Aorta (tissue), 5 donors: ENCODE results near the gene TRIM44. TPM values are rescaled to one million over a fixed set of nuclear protein-coding genes. Genes with fewer than 3 reads are reported as not detected.

Source experiments
- ATAC-seq: fragments of 200-7000 bp; cut with Tn5 transposase; one replicate; pipeline ENCODE4 v1.9.1; 2022; ENCODE audit warnings: moderate library complexity; ENCODE audit not compliant: low FRiP score
- DNase-seq, 2 donors: peaks; one replicate each; pipeline ENCODE4 v3.0.0-alpha.2; 2020
- H3K27ac ChIP-seq, 2 donors: one replicate each; pipeline ENCODE4 v1.5.1; 2013; ENCODE audit warnings: low read length in 2 of 2, mild to moderate bottlenecking in 2 of 2, moderate library complexity in 2 of 2, control low read depth in 1 of 2, inconsistent platforms in 1 of 2, low read depth in 1 of 2
- H3K27me3 ChIP-seq, 2 donors: one replicate each; pipeline ENCODE4 v1.6.1; 2013; ENCODE audit warnings: control low read depth in 1 of 2, low read length in 1 of 2, mild to moderate bottlenecking in 1 of 2, moderate library complexity in 1 of 2; ENCODE audit not compliant: insufficient read depth in 2 of 2, control insufficient read depth in 1 of 2
- H3K36me3 ChIP-seq, 2 donors: one replicate each; pipeline ENCODE4 v1.6.1; 2013; ENCODE audit warnings: control low read depth in 1 of 2, low read length in 1 of 2, mild to moderate bottlenecking in 1 of 2; ENCODE audit not compliant: insufficient read depth in 2 of 2, control insufficient read depth in 1 of 2
- H3K4me1 ChIP-seq, 2 donors: one replicate each; pipeline ENCODE4 v1.6.1; 2013; ENCODE audit warnings: low read length in 2 of 2, control low read depth in 1 of 2, mild to moderate bottlenecking in 1 of 2, moderate library complexity in 1 of 2; ENCODE audit not compliant: insufficient read depth in 2 of 2, control insufficient read depth in 1 of 2
- H3K4me3 ChIP-seq, 2 donors: one replicate each; pipeline ENCODE4 v1.5.1; 2013; ENCODE audit warnings: low read length in 2 of 2, control low read depth in 1 of 2, mild to moderate bottlenecking in 1 of 2
- H3K9me3 ChIP-seq: one replicate; pipeline ENCODE4 v1.6.1; 2013; ENCODE audit warnings: mild to moderate bottlenecking, low read length; ENCODE audit not compliant: control insufficient read depth
- WGBS, 2 donors: extraction: QIAGEN DNeasy Blood & Tissue Kit; methylation state at CpG; one replicate each; pipeline ENCODE4 v1.1.7; 2013; 5-methylcytosine and 5-hydroxymethylcytosine counted together
- intact Hi-C, 2 donors: fragments of 100-400 bp; cut with DNase I; formaldehyde crosslinking; loops; one replicate each; pipeline versions ENCODE4 v1.14.2 to v1.15.0; 2022
- polyA plus RNA-seq, 2 donors: library from polyadenylated mRNA; stranded (reverse); fragments of 200-250 nt; gene quantifications; one replicate each; pipeline ENCODE4 v1.2.3, GENCODE V29; 2013
- total RNA-seq, 2 donors: library from RNA; stranded (reverse); fragmentation: NEBNext Ultra II Directional; extraction: Animal tissue kit (Norgen Biotek cat#: 25700); gene quantifications; one replicate each; pipeline ENCODE4 v1.2.1, GENCODE V29; 2021
- donor health status: healthy with polysubstance abuse.
- donor health status: Bipolar disorder and iron deficiency.
- donor health status: DM: no; HTN: no; CAD: no.
- donor health status: DM: no; HTN: no; CAD: no.
- donor health status: DM: yes; HTN: yes; CAD: no.

TRIM44 gene
- total and polyA plus RNA-seq, 4 donors: 10.3 to 63.3 (median 33.9) TPM

GRCh38 chr11:35820614-35821013 is 158.0 kb downstream of the TRIM44 start:
- no peaks in the 10 kb centered on the region for H3K9me3 ChIP-seq
- H3K36me3 ChIP-seq: no peaks in the 10 kb centered on the region
- H3K4me3 ChIP-seq: no peak overlapping the region
- ATAC-seq (no peak), DNase-seq (no peak)
- no peak overlapping the region for H3K27ac ChIP-seq
- H3K4me1 ChIP-seq: no peaks in the 10 kb centered on the region
- H3K27me3 ChIP-seq: no peaks in the 10 kb centered on the region
- intact Hi-C loops: loop anchor here (5.0 to 10.0 kb wide), 6 partner anchors 203 to 447 kb away; partner anchors contain the start of gene FJX1 (in 2 of the 2)
- whole genome bisulfite sequencing, 2 donors: 86 to 89% methylated on average over 5 of the region's 5 CpGs

DNA sequence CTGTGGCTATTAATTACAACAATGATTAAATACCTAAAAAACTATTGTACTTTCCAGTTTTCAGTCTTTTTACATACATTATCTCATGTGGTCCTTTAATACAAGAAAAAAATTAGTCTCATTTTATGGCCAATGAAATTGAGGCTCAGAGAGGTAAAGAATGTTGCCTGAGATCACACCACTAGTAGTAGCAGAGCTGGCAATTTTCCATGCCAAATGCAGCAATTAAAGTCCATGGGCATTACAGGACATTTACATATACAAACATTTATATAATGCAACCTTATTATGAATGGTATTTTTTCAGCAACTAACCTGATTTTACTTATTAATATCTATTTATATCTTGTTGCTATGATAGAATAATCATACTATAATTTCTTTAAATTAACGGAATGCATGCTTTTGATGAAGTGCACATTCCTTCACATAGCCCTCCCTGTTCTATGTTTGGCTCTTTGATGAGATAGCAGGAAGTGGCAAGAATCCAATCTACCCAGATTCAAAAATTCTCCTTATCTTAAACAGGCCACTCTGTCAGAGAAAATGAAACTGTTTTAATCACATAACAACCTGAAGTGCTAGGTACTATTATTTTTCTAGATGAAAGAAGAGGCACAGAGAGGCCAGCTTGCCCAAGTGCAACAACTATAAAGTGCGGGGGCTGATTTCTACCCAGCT is 160.4 kb downstream of the TRIM44 start:
- H3K4me1 ChIP-seq: no peaks in the 10 kb centered on the region
- H3K9me3 ChIP-seq: no peaks in the 10 kb centered on the region
- peaks cover 0 to 1% of the 10 kb centered on the region in 2 donors for H3K27me3 ChIP-seq
- no peak for DNase-seq
- no peak overlapping the region for H3K27ac ChIP-seq
- intact Hi-C loops: loop anchor here (5.0 to 10.0 kb wide), 6 partner anchors 206 to 444 kb away; partner anchors contain the start of gene FJX1 (in 2 of the 2)
- no peak overlapping the region for H3K4me3 ChIP-seq
- 63 to 71% methylated on average over 2 of the region's 2 CpGs for WGBS, 2 donors
- ATAC-seq: no peak
- H3K36me3 ChIP-seq: no peaks in the 10 kb centered on the region

- peaks cover 0 to 1% of the 10 kb centered on the region in 2 donors for H3K27me3 ChIP-seq
- ATAC-seq (no peak), DNase-seq (no peak)
- no peak overlapping the region for H3K4me3 ChIP-seq
- no peaks in the 10 kb centered on the region for H3K9me3 ChIP-seq
- no peak overlapping the region for H3K27ac ChIP-seq
- 89 to 93% methylated on average over 10 of the region's 10 CpGs for WGBS, 2 donors
- intact Hi-C loops: loop anchor here (5.0 to 10.0 kb wide), 6 partner anchors 207 to 443 kb away; partner anchors contain the start of gene FJX1 (in 2 of the 2)
- no peaks in the 10 kb centered on the region for H3K4me1 ChIP-seq
- H3K36me3 ChIP-seq: no peaks in the 10 kb centered on the region
These were observed 161.2 kb downstream of the TRIM44 start for GRCh38 chr11:35823742-35824298.

- Histone ChIP-seq H3K36me3 (no peaks in the 10 kb centered on the region), H3K4me3 (no peak overlapping the region), H3K27me3 (peaks cover 0 to 1% of the 10 kb centered on the region in 2 donors), H3K9me3 (no peaks in the 10 kb centered on the region), H3K27ac (no peak overlapping the region), H3K4me1 (no peaks in the 10 kb centered on the region)
- WGBS, 2 donors: 61 to 71% methylated on average over 1 of the region's 1 CpG
- intact Hi-C loops: loop anchor here in 1 of 2 donors (10.0 kb wide), 2 partner anchors 211 to 219 kb away; partner anchors contain the start of gene FJX1
- no peak for DNase-seq
- no peak for ATAC-seq
These were observed 162.8 kb downstream of the TRIM44 start for GRCh38 chr11:35825386-35825785.

GRCh38 chr11:35826006-35826405 is 163.4 kb downstream of the TRIM44 start:
- Histone ChIP-seq H3K36me3 (no peaks in the 10 kb centered on the region), H3K4me3 (no peak overlapping the region), H3K4me1 (no peaks in the 10 kb centered on the region), H3K9me3 (no peaks in the 10 kb centered on the region), H3K27me3 (peaks cover 0 to 1% of the 10 kb centered on the region in 2 donors), H3K27ac (no peak overlapping the region)
- ATAC-seq (no peak), DNase-seq (no peak)
- intact Hi-C loops: loop anchor here in 1 of 2 donors (10.0 kb wide), 2 partner anchors 211 to 219 kb away; partner anchors contain the start of gene FJX1
- WGBS, 2 donors: 84 to 92% methylated on average over 5 of the region's 5 CpGs

- no peak for ATAC-seq
These were observed 164.4 kb downstream of the TRIM44 start for GRCh38 chr11:35826949-35827348.

GRCh38 chr11:35836205-35836604 is 173.6 kb downstream of the TRIM44 start:
- no peak for DNase-seq
- H3K27ac ChIP-seq: no peak overlapping the region
- no peak for ATAC-seq
- no peaks in the 10 kb centered on the region for H3K4me1 ChIP-seq
- no peaks in the 10 kb centered on the region for H3K36me3 ChIP-seq
- H3K27me3 ChIP-seq: no peaks in the 10 kb centered on the region
- WGBS, 2 donors: 83% methylated on average over 4 of the region's 4 CpGs
- intact Hi-C loops: no loop called here
- peaks cover 5% of the 10 kb centered on the region for H3K9me3 ChIP-seq
- no peak overlapping the region for H3K4me3 ChIP-seq

More at GRCh38 chr11:35826949-35827348, 164.4 kb downstream of the TRIM44 start:
- intact Hi-C loops: loop anchor here in 1 of 2 donors (10.0 kb wide), 2 partner anchors 212 to 218 kb away; partner anchors contain the start of gene FJX1
- Histone ChIP-seq H3K4me3 (no peak overlapping the region), H3K4me1 (no peaks in the 10 kb centered on the region), H3K27ac (no peak overlapping the region), H3K36me3 (no peaks in the 10 kb centered on the region), H3K27me3 (peaks cover 0 to 1% of the 10 kb centered on the region in 2 donors), H3K9me3 (peaks cover 2% of the 10 kb centered on the region)
- no peak for DNase-seq
- 60 to 68% methylated on average over 4 of the region's 4 CpGs for WGBS, 2 donors

DNA sequence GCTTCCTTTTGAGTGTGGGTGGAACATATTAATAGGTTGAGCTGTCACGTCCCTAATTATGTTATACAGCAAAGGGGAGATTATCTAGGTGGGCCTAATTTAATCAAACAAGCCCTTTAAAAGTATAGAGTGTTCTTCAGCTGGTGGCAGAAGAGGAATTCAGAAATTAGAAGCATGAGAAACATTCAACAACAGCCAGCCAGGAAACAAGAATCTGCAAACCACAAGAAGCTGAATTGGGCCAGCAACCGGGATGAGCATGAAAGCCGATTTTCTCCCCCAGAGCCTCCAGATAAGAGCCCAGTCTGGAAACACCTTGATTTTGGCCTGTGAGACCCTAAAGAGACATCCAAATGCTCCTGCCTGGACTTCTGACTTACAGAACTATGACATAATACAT is 175.5 kb downstream of the TRIM44 start:
- Histone ChIP-seq H3K9me3 (peaks cover 3% of the 10 kb centered on the region), H3K27ac (no peak overlapping the region), H3K4me3 (no peak overlapping the region), H3K4me1 (no peaks in the 10 kb centered on the region), H3K27me3 (no peaks in the 10 kb centered on the region), H3K36me3 (no peaks in the 10 kb centered on the region)
- intact Hi-C loops: no loop called here
- 88 to 91% methylated on average over 3 of the region's 3 CpGs for WGBS, 2 donors
- DNase-seq (no peak), ATAC-seq (no peak)
